Measurements from ENCODE around the gene MYL12A. TPM values are rescaled to one million over a fixed set of nuclear protein-coding genes. Genes with fewer than 3 reads are reported as not detected.

MYL12A gene
- total RNA-seq, 1 donor from 2014 or later: 421 TPM

DNA sequence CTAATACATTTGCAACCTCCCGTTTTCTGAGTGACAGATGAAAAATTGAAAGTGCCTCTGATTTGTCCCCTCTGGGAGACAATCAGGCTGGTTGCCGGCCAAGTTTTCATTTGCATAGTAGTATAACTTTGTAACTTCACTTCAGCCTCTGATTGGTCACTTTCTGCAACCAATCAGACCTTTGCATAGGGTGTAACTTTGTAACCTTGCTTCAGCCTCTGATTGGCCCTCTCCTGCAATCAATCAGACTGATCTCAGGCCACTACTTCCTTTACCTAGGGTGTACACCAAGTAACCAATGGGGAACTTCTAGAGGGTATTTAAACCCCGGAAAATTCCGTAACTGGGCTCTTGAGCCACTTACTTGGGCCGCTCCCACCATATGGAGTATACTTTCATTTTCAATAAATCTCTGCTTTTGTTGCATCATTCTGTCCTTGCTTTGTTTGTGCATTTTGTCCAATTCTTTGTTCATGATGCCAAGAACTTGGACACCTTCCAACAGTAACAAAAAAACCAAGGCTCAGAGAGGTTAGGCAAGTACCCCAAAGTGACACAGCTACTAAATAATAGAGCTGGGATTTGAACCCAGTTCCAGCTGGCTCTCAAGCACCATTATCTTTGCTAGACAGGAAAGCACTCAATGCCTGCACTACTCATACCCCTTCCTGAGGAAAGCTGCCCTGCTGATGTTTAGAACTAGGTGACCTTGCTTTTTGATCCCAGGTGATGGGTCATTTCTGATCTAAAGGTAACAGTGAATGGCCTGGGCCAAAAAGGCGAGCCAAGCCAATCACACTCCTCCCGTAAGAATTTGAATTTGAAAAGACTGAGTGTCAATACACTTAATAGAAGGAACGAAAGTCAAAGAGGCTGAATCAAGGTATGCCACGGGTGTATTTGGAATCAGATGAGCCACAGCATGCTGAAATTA, 16.9 kb upstream of the MYL12A start:
- DNase-seq (ENCODE audit: low spot score in 2 of 2): no peak
- TF ChIP-seq, protein P1, sequence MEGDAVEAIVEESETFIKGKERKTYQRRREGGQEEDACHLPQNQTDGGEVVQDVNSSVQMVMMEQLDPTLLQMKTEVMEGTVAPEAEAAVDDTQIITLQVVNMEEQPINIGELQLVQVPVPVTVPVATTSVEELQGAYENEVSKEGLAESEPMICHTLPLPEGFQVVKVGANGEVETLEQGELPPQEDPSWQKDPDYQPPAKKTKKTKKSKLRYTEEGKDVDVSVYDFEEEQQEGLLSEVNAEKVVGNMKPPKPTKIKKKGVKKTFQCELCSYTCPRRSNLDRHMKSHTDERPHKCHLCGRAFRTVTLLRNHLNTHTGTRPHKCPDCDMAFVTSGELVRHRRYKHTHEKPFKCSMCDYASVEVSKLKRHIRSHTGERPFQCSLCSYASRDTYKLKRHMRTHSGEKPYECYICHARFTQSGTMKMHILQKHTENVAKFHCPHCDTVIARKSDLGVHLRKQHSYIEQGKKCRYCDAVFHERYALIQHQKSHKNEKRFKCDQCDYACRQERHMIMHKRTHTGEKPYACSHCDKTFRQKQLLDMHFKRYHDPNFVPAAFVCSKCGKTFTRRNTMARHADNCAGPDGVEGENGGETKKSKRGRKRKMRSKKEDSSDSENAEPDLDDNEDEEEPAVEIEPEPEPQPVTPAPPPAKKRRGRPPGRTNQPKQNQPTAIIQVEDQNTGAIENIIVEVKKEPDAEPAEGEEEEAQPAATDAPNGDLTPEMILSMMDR (IDR thresholded peaks at IDR 0.05): no peak
- Histone ChIP-seq H3K36me3 (no peaks in the 10 kb centered on the region), H3K9me3 (no peaks in the 10 kb centered on the region), H3K27ac (no peak overlapping the region), H3K27me3 (no peaks in the 10 kb centered on the region), H3K4me1 (no peaks in the 10 kb centered on the region), H3K4me3 (no peak overlapping the region)
- intact Hi-C loops (cut with DNase I): no loop called here

- H3K36me3 ChIP-seq: no peaks in the 10 kb centered on the region
- TF ChIP-seq, protein P1 (IDR thresholded peaks at IDR 0.05): no peak
- H3K4me1 ChIP-seq: no peaks in the 10 kb centered on the region
- no peak for DNase-seq (ENCODE audit: low spot score in 2 of 2)
- H3K27me3 ChIP-seq: no peaks in the 10 kb centered on the region
- intact Hi-C loops (cut with DNase I): no loop called here
- H3K9me3 ChIP-seq: no peaks in the 10 kb centered on the region
- H3K27ac ChIP-seq: no peak overlapping the region
- H3K4me3 ChIP-seq: no peak overlapping the region
Measured at GRCh38 chr18:3233004-3233403, 14.6 kb upstream of the MYL12A start.

DNA sequence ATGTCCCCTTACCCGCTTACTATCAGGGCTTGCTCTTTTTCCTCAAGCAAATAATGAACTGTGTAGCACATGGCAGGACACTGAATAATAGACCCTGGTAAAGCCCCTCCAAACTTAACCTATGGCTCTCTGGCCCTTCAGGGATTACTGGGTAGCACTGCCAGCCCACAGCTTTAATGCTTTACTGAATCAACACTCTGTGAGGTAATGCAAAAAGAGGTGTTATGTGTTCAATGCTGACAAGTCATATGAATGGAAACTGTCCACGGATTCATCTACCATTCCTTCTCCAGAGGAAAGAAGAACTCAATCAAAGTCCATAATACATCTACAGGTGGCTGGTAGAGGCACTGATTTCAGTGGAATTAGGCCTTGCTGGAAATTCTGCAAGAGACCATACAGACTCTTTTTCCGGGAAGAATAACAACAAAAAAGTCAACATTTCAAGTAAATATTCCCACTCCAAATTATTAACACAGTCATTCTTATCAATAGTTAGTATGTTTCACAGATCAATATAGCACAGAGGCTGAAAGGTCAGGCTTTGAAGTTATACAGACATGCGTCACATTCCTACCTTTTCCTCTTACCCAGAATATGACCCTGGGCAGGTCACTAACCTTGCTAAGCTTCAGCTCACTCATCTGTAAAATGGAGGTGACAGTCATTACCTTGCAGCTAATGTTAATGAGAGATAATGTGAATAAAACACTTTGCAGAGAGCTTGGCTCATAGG, 14.0 kb upstream of the MYL12A start:
- Histone ChIP-seq H3K4me1 (no peaks in the 10 kb centered on the region), H3K9me3 (no peaks in the 10 kb centered on the region), H3K27me3 (no peaks in the 10 kb centered on the region), H3K27ac (no peak overlapping the region), H3K36me3 (no peaks in the 10 kb centered on the region), H3K4me3 (no peak overlapping the region)
- TF ChIP-seq, protein P1 (IDR thresholded peaks at IDR 0.05): no peak
- DNase-seq (ENCODE audit: low spot score in 2 of 2): no peak
- intact Hi-C loops (cut with DNase I): no loop called here

GRCh38 chr18:3234457-3234856, 13.1 kb upstream of the MYL12A start:
- intact Hi-C loops (cut with DNase I): no loop called here
- Histone ChIP-seq H3K36me3 (no peaks in the 10 kb centered on the region), H3K4me1 (no peaks in the 10 kb centered on the region), H3K27me3 (no peaks in the 10 kb centered on the region), H3K27ac (no peak overlapping the region), H3K9me3 (no peaks in the 10 kb centered on the region), H3K4me3 (no peak overlapping the region)
- TF ChIP-seq, protein P1 (IDR thresholded peaks at IDR 0.05): no peak
- no peak for DNase-seq (ENCODE audit: low spot score in 2 of 2)

- intact Hi-C loops (cut with DNase I): no loop called here
- no peak overlapping the region for H3K4me3 ChIP-seq
- TF ChIP-seq, protein P1 (IDR thresholded peaks at IDR 0.05): no peak
- DNase-seq (ENCODE audit: low spot score in 2 of 2): no peak
- no peaks in the 10 kb centered on the region for H3K27me3 ChIP-seq
- H3K27ac ChIP-seq: no peak overlapping the region
- no peaks in the 10 kb centered on the region for H3K4me1 ChIP-seq
- no peaks in the 10 kb centered on the region for H3K36me3 ChIP-seq
- no peaks in the 10 kb centered on the region for H3K9me3 ChIP-seq
Measured at GRCh38 chr18:3235846-3236245, 11.8 kb upstream of the MYL12A start.

Measured in ascending aorta (tissue), 2 donors.